Hematopoietic multipotent progenitor cell treated with erythropoietin and hydrocortisone succinate and interleukin-3 and kit ligand, for 15 days (in vitro differentiated cells): Measurements from ENCODE around the gene CDC34.

Source experiments
- DNase-seq: peaks from one replicate; pipeline ENCODE4 v3.0.0-alpha.2; 2015; ENCODE audit warnings: low spot score

The CDC34 gene

DNA sequence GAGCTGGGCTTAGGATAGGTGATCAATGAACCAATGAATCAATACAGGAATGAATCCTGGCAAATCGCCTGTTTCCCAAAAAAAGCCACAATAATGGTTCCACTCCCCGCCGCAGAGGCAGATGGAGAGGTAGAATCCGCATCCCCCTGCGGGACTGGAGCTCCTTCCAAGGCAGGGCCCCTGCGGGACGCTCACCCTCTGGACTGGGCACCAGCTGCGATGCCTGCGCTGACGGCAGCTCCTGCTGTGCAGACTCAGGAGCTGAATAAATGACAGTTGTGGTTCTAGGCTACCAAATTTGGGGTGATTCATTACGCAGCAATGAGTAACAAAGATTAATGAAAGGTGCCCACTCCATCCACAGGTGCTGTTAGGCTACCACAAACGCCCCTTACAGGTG is 8.8 kb upstream of the CDC34 start:
- no peak for DNase-seq

DNA sequence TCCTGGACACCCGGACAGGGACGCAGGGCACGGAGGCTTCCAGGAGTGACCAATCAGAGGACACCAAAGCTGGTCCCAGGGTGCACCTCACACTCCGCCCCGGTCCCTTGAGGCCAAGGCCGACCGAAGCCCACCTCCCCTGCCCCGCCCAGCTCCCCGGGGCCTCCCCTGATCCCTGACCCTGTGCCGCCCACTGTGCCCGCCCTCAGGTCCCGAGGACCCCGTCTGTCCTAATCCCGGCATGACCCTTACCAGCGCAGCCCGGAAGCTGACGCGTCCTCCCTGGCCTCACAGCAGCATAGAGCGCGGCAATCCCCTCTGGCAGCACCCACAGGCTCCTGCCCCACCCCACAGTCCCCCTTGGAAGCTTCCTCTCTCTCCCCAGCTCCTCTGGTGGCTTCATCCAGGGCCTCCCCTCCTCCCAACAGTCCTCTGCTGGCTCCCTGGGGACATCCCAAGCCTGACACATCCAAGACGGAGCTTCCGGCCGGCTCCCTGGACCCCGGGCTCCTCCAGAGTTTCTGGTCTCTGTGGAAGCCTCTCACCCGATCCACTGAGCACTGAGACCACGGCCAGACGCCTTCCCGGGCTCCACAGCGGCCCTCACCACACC is 7.4 kb upstream of the CDC34 start:
- DNase-seq, result no peak

DNA sequence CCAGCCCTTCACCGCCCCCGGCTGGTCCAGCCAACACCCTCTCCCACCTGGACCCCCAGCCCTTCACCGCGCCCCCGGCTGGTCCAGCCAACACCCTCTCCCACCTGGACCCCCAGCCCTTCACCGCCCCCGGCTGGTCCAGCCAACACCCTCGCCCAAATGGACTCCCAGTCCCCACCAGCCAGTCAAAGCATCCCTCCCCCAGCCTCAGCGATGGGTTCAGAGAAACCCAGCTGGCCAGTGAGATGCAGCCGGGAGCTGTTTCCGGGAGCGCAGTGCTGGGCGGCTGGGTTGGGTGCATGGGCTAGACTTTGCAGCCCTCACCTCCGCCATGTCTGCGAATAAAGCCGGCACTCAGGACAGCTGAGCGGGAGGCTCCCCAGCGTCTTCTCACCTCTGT is 6.5 kb upstream of the CDC34 start:
- DNase-seq, result no peak

DNA sequence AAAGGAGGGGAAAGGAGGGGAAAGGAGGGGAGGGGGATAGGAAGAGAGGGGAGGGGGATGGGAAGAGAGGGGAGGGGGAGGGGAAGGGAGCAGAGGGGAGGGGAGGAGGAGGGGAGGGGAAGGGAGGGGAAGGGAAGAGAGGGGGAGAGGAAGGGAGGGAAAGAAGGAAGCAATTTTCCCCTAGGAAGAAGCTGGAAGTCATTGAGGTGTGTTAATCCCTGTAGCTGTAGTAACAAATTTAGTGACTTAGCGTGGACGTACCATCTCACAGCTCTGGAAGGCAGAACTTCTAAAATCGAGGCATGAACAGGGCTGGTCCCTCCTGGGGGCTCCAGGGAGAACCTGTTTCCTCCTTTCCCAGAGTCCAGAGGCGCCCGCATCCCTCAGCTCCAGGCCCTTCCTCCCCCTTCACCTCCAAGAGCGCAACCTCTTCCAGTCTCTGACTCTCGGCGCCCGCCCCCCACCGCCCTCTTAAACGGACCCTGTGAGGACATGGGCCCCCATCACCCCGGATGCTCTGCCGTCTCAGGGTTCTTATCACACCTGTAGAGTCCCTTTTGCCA is 5.6 kb upstream of the CDC34 start:
- DNase-seq, result no peak

DNA sequence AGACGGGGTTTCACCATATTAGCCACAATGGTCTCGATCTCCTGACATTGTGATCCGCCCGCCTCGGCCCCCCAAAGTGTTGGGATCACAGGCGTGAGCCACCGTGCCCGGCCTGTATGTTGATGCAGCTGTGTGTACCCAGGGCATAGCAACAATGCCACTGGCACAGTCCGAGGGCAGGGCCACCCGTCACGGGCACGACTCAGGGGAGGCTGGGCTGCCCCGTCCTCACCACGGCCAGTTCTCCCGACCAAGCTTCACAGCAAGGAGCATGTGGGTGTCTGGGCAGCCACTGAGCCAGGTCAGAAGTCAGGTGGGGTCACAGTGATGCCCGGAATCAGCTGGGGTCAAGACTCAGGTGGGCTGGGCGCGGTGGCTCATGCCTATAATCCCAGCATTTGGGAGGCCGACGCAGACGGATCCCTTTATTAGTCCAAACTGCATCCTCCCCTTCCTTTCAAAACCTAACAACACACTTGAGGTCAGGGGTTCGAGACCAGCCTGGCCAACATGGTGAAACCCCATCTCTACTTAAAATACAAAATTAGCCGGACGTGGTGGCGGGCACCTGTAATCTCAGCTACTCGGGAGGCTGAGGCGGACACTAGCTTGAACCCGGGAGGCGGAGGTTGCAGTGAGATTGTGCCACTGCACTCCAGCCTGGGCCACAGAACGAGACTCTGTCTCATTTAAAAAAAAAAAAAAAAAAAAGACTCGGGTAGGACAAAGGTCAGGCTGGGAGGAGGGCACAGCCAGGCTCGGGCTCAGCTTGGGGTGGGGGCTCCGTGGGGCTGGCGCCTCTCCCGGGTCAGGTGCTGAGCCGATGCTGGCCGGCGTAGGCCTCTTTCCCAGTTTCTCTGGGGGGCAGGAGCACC is 1.2 kb upstream of the CDC34 start:
- DNase-seq, result no peak

DNA sequence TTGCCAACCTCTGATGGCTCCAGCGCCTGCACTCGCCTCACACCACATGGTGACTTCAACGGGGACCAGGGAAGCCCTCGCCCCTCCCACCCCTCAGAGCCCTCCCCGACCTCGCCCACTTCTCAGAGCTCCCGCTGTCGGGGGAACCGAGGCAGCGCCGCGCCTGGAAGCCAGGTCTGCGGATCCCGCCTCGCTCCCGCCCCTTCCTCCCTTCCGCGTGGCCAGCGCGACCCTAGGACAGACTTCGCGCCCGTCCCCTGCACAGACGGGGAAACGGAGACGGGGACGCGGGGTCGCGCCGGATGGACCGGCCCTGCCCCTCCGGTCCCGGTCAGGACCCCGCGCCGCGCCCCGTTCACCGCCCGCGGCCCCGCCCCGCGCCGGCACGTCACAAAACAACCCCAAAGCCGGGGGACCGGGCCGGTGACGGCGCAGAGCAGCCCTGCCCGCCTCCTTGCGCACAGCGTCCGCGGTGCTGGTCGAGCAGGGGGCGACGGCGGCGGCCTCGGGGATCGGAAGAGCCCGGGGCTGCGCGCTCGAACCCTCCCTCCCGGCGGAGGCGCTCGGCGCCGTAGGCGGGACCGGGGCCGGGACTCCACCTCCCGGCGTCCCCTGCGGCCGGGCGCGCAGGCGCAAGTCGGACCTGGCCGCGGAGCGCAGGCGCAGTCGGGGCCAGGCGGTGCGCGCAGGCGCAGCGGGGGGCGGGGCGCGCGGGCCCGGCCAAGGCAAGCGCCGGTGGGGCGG is 379 bp upstream of the CDC34 start:
- DNase-seq, result peak; percentile 92

DNA sequence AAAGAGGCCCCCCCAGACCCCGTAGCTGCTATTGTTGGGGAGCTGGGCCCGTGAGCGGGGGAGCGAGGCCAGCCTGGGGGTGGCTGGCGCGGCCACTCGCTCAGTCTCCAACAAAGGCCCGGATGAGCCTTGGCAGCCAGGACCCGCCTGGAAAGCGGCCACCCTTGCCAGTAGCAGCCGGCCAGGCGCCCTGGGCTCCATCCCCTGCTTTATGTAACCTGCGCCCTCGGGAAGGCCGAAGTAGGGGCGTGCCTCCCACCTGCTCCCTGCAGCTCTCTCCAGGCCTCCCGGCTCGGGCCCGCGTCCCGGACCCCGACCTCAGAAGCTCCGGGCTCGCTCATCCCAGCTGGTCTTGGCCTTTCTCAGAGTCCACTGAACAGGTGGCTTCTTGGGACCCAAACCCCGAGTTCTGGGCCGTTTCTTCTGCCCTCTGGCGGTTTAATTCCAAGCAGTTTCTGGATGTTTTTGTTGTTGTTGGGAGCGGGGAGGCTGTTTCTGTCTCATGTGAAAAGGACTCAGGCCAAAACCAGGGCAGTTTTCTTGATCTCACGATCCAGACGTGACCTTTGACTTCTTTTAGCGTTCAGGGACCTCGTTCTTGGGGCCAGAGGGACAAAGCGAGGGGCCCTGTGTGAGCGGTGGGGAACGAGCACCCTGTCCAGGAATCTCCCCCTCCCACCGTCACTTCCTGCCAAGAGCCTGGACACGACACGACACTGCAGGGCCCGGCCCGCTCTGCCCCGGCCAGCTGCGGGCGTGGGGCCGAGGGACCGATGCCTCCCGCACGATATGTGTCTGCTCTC is 1.2 kb downstream of the CDC34 start:
- peak; percentile 79 for DNase-seq

DNA sequence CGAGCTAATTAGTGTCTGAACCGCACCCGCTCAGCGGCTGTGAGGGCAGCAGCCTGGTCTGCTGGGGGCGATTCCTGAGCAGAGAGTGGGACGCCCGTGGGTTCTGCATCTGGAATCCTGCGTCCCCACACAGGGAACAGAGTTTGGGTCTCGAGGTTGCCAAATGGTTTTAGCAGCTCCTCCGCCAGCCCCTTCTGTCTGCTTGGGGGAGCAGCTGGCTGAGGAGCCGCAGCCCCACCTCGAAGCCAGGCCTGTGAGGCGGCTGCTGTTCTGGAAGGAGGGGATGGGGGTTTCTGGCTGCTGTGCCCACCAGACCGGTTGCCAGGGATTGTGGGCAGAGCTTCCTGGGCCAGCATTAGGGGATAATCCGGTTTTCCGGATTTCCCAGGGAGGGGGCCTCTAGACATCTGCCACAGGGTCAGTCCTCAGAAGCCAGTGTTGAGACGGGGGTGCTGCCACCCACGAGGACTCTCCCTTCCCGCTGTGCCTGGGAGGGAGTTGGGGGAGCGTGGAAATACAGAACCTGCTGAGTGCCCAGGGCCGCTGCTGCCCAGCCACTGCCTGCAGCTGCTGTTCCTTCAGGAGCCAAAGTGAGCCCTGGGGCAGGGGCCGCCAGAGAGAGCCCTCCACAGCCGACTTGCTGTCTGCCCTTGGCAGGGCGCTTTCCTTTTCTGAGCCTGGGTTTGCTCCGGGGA is 2.0 kb downstream of the CDC34 start:
- no peak for DNase-seq

DNA sequence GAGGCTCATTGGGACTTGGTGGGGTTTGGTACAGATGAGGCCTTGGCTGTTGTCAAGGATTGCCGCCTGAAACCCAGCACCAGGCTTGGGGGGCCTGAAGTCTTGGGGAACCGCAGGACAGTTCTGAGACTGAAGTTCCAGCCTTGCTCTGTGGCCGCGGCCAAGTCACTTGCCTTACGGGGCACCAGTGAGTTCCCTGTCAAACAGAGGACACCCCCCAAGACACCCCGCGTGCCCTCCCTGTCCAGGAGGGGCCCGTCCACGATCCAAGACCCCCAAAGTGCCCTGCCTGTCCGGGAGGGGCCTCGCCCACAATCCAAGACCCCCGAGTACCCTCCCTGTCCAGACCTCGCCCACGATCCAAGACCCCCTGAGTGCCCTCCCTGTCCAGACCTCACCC is 2.5 kb downstream of the CDC34 start:
- no peak for DNase-seq

DNA sequence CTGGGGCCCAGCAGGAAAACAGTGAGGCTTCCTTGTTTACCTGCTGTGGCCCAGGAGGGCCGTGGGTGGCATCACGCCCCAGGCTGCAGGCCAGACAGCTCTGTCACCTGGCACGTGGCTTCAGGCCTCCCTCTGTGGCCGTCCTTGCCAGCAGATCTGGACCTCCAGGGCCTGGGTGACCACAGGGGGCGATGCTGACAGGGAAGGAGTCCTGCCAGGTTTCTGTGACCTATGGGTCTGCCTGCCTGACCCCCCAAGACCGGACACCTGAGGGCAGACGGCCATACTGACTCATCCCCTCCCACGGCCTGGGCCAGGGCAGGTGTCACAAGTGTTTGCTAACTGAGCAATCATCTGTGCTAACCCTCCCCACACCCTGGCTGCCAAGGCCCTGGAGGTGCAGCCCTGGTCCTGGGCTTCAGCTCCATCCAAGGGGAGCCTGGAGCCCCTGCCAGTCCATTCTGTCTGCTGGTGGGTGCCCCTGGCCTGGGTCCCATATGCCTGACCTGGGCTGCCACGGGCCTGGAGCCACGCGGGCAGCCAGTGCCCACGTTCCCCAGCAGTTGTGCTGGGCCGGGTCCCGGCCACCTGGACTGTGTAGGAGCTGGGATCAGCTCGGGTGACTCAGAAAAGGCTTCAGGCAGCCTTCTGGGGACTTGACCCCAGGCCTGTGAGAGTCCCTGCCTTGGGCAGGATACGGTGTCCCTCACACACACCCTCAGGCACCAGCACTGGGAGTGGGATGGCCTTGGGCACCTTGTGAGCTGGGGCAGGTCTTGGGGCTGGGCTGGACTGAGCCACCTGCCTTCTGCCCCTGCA is 3.7 kb downstream of the CDC34 start:
- no peak for DNase-seq

DNA sequence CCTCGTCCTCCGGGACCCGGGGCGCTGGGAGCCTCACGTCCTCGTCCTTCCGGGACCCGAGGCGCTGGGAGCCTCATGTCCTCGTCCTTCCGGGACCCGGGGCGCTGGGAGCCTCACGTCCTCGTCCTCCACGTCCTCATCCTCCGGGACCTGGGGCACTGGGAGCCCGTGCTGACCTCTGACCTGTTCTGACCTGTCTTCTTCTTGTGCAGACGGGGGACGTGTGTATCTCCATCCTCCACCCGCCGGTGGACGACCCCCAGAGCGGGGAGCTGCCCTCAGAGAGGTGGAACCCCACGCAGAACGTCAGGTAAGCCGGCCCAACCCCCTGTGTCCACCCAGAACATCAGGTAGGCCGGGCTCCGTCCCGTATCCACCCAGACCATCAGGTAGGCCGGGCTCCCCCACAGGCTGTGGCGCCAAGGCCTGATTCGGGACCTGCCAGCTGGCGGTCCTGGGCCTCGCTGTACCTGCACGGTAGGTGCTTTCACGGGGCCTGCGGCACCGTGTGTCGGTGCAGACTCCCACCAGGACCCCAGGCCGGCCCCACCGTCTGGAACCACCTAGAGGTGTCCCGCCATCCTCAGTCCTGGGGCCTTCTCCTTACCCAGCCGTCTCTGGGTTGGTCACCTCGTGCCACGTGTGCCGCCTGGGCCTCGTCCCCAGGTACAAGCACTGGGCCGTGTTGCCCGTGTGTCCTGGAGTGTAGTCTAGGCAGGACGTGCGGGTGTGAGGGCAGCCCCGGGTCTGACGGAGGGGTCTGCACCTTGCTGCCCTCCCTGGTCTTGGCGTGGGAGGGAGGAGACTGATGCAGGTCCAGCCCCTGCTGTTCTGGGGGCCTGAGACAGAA is 4.7 kb downstream of the CDC34 start:
- DNase-seq, result no peak

DNA sequence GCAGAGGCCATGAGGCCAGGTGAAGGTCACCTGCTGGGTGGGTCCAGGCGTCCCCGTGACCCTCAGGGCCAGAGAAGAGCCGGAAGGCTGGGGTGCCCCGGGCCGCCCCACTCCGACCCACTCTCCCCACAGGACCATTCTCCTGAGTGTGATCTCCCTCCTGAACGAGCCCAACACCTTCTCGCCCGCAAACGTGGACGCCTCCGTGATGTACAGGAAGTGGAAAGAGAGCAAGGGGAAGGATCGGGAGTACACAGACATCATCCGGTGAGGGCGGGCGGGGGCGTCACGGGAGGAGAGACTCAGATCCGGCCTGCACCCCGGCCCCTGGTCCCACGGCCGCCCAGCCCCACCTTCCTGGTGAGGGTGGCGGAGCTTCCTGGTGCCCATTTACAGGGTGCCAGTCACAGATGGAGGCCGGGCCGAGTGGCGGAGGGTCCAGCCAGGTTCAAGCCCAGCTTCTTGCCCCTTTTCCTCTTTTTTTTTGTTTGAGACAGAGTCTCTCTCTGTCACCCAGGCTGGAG is 5.4 kb downstream of the CDC34 start:
- DNase-seq, result no peak

DNA sequence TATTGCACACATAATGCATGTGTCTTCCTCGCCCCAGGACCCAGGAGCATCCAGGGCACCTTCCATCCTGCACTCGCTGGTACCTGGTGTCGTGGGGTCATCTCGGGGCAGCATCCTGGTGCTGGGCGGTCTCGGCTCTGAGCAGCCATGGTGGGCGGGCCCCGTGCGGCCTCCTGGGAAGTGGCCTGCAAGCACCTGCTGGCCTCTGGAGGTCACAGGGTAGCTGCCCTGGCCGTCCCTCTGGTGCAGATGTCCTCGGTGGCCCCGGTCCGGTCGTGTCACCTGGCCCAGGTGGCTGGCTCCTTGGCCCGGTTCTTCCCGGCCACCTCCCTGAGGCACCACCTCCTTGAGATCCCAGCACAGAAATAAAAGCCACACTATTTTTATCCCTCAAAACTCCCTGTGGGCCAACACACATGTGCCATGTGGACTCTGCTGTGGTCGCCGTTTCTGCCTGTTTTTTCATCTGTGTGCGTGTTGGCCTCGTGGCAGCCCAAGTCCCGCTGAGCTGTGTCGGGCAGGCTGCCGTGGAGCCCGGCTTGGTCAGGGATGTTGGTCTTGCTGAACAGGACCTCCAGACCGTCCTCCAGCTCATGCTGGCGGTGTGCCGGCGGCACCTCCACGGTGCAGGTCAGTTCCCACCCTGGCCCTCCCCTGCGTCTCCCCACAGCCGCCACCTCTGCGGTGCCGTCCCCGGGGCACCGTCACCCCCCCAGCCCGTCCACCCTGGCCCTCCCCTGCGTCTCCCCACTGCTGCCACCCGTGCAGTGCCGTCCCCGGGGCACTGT is 7.3 kb downstream of the CDC34 start:
- DNase-seq, result no peak

DNA sequence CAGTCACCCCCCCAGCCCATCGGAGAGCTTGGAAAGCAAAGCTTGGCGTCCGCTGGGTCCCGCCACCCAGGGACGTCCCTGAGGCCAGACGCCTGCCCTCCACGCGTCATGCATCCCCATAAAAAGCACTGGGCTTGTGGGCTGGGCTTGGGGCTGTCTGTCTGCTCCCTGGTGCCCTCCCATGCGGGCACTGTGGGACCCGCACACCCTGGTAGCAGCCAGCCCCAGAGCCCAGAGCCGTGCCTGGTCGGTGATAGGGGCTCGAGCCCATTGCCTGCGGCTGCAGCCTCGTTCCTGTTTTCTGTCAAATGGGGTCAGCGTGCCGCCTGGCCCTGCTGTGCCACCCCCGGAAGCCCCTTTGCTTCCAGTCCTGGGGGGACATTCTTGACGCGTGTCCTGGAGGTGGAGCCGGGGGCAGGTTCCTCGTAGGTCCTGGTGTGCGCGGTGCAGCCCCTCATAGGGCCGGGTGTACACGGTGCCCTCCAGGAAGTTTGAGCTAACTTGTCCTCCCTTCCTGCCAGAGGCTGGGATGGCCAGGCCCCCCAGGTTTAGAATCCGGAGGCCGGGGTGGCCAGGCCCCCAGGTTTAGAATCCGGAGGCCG is 8.0 kb downstream of the CDC34 start:
- DNase-seq, result no peak

DNA sequence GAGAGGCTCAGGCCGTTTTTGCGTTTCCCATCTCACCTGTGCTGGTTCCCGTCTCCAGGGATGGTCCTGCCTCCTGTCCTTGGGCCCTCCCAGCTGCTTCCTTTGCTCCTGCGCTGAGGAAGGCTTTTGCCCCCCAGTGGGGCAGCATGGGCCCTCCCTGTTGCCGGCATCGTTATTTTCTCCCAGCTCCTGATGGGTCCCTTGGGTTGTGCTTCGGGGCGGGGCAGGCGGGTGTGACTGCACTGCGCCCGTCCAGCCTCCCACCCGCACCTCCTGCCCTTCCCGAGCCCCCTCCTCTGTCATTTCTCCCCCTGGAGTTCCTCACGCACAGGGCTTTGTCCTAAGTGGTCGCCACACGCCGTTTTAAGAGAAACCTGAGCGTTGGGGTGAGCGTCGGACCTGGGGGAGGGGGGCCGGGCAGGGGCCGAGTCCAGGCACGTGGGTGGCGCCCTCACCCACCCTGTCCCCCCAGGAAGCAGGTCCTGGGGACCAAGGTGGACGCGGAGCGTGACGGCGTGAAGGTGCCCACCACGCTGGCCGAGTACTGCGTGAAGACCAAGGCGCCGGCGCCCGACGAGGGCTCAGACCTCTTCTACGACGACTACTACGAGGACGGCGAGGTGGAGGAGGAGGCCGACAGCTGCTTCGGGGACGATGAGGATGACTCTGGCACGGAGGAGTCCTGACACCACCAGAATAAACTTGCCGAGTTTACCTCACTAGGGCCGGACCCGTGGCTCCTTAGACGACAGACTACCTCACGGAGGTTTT is 9.5 kb downstream of the CDC34 start:
- DNase-seq, result no peak

DNA sequence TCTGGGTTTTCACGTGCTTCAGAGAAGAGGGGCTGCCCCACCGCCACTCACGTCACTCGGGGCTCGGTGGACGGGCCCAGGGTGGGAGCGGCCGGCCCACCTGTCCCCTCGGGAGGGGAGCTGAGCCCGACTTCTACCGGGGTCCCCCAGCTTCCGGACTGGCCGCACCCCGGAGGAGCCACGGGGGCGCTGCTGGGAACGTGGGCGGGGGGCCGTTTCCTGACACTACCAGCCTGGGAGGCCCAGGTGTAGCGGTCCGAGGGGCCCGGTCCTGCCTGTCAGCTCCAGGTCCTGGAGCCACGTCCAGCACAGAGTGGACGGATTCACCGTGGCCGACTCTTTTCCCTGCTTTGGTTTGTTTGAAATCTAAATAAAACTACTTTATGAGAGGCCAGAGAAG is 10.1 kb downstream of the CDC34 start:
- DNase-seq, result no peak

DNA sequence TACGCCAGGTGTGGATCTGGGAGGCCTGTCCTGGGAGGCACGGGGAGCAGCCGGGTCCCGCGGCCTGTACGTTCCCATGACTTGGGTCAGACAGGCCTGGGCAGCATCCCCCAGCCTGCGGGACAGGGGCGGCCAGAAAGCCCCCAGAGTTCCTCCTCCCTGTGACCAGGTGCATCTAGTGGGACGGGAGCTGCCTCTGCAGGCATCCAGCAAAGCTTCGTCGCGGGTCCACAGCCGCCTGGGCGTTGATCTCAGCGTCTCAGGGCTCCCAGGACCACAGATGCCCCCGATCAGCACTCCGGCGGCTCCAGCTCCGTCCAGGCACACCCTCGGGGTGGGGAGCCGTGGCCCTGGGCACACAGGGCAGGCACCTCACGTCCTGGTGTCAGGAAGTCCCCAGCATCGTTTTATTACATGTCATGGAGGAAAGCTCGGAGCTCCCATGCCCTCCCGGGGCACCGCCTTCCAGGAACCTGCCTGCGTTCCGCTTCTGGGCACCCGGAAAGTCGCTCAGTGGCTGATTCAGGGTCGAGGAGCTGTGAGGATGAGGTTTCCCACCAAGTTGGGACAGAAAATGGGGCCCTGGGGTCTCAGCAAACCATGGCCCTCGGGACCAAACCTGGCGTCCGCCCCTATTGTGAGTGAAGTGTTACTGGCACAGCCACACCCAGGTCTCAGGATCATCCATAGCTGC is 10.8 kb downstream of the CDC34 start:
- DNase-seq, result no peak
